NCI-H526 (cell line): Measurements from ENCODE around the gene MYH7B.

ENCODE experiments used
- DNase-seq, 2 experiments: peaks; one replicate each; lab custom pipeline; 2025; lab: John Stamatoyannopoulos, UW

MYH7B gene

GRCh38 chr20:34955231-34956040 is at the start of gene MYH7B, which contains the start of gene GSS:
Gene MYH7B (plus strand): TSS chr20:34955868. CDS start chr20:34978006, 22,138 bp downstream.
Gene GSS (minus strand): TSS chr20:34955806. CDS start chr20:34951852, 3,954 bp downstream.
- peak; percentile 95 to 99 for DNase-seq

- DNase-seq: peak; percentile 46 to 53
These were observed 47.8 kb upstream of the MYH7B start for GRCh38 chr20:34907616-34908469.

GRCh38 chr20:34915131-34915530 is 40.5 kb upstream of the MYH7B start:
- DNase-seq: no peak

- DNase-seq: no peak
These were observed 39.8 kb upstream of the MYH7B start for GRCh38 chr20:34915749-34916455.

- DNase-seq: no peak
These were observed 38.8 kb upstream of the MYH7B start for GRCh38 chr20:34916774-34917354.

GRCh38 chr20:34920055-34920454 is 35.6 kb upstream of the MYH7B start:
- DNase-seq: no peak

- no peak for DNase-seq
These were observed 34.2 kb upstream of the MYH7B start for GRCh38 chr20:34921436-34921835.

GRCh38 chr20:34922654-34923381 is 32.9 kb upstream of the MYH7B start:
- no peak for DNase-seq

GRCh38 chr20:34923414-34923813 is 32.3 kb upstream of the MYH7B start:
- DNase-seq: no peak

- no peak for DNase-seq
These were observed 30.3 kb upstream of the MYH7B start for GRCh38 chr20:34925341-34925740.

GRCh38 chr20:34925981-34926380 is 29.7 kb upstream of the MYH7B start:
- DNase-seq: no peak

GRCh38 chr20:34926581-34926980 is 29.1 kb upstream of the MYH7B start:
- no peak for DNase-seq

GRCh38 chr20:34927736-34928135 is 27.9 kb upstream of the MYH7B start:
- DNase-seq: no peak

- no peak for DNase-seq
These were observed 27.3 kb upstream of the MYH7B start for GRCh38 chr20:34928411-34928810.

- no peak for DNase-seq
These were observed 23.9 kb upstream of the MYH7B start for GRCh38 chr20:34931771-34932170.

- DNase-seq: no peak
These were observed 17.1 kb upstream of the MYH7B start for GRCh38 chr20:34938466-34939163.

GRCh38 chr20:34940081-34940481 is 15.6 kb upstream of the MYH7B start:
- DNase-seq: no peak

- DNase-seq: no peak
These were observed 14.4 kb upstream of the MYH7B start for GRCh38 chr20:34941226-34941625.

- no peak for DNase-seq
These were observed 13.4 kb upstream of the MYH7B start for GRCh38 chr20:34942301-34942700.

GRCh38 chr20:34943808-34944567 is 11.7 kb upstream of the MYH7B start:
- no peak for DNase-seq
